ENCODE data around the gene ITGA3.
"Not testable (repeated sequence)": the region's sequence is repeated elsewhere in the genome, so short reads cannot be mapped to it uniquely, and the experiment has no call there.

DNA sequence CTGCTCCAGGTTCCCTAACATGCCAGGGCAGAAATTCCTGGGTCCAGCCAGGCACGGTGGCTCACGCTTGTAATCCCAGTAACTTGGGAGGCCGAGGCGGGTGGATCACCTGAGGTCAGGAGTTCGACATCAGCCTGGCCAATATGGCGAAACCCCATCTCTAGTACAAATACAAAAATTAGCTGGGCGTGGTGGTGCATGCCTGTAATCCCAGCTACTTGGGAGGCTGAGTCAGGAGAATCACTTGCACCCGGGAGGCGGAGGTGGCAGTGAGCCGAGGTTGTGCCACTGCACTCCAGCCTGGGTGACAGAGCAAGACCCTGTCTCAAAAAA, 5.8 kb downstream of the ITGA3 start:
- TF ChIP-seq, protein P1, sequence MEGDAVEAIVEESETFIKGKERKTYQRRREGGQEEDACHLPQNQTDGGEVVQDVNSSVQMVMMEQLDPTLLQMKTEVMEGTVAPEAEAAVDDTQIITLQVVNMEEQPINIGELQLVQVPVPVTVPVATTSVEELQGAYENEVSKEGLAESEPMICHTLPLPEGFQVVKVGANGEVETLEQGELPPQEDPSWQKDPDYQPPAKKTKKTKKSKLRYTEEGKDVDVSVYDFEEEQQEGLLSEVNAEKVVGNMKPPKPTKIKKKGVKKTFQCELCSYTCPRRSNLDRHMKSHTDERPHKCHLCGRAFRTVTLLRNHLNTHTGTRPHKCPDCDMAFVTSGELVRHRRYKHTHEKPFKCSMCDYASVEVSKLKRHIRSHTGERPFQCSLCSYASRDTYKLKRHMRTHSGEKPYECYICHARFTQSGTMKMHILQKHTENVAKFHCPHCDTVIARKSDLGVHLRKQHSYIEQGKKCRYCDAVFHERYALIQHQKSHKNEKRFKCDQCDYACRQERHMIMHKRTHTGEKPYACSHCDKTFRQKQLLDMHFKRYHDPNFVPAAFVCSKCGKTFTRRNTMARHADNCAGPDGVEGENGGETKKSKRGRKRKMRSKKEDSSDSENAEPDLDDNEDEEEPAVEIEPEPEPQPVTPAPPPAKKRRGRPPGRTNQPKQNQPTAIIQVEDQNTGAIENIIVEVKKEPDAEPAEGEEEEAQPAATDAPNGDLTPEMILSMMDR (IDR thresholded peaks at IDR 0.05; ENCODE audit: low read length), result not testable (repeated sequence)
- TF ChIP-seq EZH2 (IDR thresholded peaks at IDR 0.05; ENCODE audit: borderline replicate concordance, low read length), result not testable (repeated sequence)
